Fibroblast of villous mesenchyme (primary cell): ENCODE measurements around the gene FOXN4. TPM values are rescaled to one million over a fixed set of nuclear protein-coding genes. Genes with fewer than 3 reads are reported as not detected.

Source experiments
- DNase-seq: peaks from one replicate; pipeline ENCODE4 v3.0.0-alpha.2; 2010; ENCODE audit warnings: low read depth
- H3K4me3 ChIP-seq: 2 replicates; pipeline ENCODE4 v1.5.1; 2011; ENCODE audit warnings: low read depth, mild to moderate bottlenecking, low read length
- CTCF ChIP-seq: IDR thresholded peaks from 2 replicates; pipeline ENCODE4 v1.5.1; 2012; ENCODE audit warnings: low read depth, mild to moderate bottlenecking, low read length; ENCODE audit not compliant: insufficient read depth
- total RNA-seq: library from RNA; depleted of rRNA; stranded (reverse); fragments of >200 nt; gene quantifications from 2 replicates; pipeline ENCODE4 v1.2.3, GENCODE V29; 2012

Gene FOXN4
- total RNA-seq, 1 donor = not detected

DNA sequence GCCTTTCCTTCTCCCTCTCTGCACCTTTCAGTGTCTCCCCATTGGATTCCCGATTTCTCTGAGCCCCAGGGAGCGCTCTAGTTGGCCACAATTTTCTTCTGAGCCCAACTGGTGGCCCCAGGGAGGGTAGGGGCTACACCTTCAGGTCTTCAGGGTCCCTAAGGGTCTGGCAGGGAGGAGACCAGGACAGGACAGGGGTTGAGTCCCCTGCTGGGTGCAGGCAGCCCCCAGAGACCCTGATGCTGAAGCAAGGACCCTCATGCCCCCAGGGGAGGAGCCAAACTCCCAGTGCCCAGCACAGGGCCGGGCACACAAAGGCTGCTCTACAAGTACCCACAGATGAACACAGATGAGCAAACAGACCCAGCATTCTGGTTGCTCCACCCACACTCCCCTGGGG is 12.7 kb downstream of the FOXN4 start:
- no peak for TF ChIP-seq CTCF
- H3K4me3 ChIP-seq = no peak overlapping the region
- DNase-seq = no peak

DNA sequence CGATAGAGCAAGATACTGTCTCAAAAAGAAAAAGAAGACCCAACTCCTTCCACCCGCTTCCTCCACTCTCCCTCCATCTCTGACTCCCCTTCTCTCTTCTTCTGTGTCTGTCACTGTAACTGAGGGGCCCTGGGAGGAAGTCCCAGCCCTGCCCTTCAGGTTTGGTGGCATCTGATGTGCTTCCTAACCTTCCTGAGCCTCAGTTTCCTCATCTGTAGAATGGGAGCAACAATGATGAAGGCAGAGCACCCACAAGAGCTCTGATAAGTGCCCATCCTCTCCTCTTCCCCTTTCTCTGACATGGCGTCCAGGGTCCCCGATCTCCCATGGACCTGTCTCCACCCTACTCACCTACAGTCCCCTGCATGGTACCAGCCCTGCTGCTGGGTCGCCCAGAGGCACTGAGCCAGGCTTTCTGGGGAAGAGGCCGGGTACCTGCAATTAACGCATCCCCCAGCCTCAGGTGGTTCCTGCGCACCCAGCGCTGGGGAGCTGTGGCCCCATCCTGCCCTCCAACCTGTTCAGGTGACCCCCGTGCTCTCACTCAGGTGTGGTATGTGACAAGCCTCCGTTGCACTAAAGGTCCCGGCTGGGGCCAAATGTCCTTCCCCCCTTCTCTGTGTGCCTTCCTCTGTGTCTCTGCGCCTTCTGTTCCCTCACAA is 13.2 kb downstream of the FOXN4 start:
- no peak for TF ChIP-seq CTCF
- no peak for DNase-seq
- no peak overlapping the region for H3K4me3 ChIP-seq

DNA sequence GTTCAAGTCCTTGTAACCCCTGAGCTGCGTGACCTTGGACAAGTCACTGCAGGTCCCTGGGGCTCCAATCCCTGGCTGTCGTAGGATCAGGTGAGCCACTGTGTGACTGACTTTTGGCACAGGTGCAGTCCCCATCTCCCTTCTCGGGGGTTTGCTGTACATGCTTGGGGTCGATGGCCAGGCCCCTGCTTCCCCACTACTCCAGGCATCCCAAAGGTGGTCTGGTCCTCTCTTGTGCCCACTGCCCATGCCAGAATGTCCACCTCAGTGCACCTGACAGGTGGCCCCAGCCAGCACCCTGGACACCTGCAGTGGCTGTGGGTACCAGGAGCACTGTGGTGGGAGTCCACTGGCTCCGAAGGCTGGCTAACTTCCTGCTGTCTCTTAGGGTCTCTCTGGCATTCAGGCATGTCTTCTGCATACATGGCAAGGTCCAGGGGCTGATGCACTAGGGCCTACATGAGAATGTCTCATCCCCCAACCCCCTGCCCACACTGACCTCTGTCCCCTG is 14.7 kb downstream of the FOXN4 start:
- no peak overlapping the region for H3K4me3 ChIP-seq
- TF ChIP-seq CTCF = no peak
- no peak for DNase-seq

DNA sequence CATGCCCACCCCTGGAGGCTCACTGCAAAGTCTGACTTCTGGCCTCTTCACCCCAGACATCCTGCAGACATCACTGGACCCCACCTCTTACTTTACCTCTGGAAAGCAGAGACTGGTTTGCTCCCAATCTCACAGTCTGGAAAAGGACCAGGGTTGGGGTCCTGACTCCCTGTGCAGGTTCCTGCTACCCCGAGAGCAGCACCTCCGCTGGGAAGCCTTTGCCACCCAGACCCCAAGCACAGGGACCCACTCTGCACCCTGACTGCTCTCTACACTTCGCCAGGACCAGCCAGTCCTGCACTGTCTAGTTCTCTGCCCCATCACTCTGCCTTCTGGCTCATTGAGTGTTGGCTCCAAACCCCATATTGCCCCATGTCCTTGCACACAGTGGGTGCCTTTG is 16.0 kb downstream of the FOXN4 start:
- no peak overlapping the region for H3K4me3 ChIP-seq
- no peak for DNase-seq
- no peak for TF ChIP-seq CTCF

DNA sequence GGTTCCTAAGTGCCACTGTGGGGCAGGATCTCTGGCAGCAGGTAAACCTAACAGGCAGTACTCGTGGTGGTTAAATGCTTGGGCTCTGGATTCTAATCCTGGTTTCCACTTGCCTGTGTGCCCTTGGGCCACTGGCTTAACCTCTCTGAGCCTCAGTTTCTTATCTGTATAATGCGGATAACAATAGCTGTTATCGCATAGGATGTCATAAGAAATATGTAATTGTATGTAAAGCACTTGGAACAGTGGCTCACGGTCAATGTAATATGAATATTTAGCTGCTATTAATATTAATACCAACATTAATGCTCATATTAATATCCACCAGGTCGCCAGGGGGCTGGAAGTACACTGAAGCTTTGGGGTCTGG is 16.8 kb downstream of the FOXN4 start:
- H3K4me3 ChIP-seq = no peak overlapping the region
- no peak for DNase-seq
- TF ChIP-seq CTCF = no peak

- TF ChIP-seq CTCF = no peak
- no peak overlapping the region for H3K4me3 ChIP-seq
- no peak for DNase-seq
Observed at GRCh38 chr12:109291521-109292341, 17.4 kb downstream of the FOXN4 start.
